GM13976 (cell line): ENCODE results near the gene UGP2.
"Not testable (repeated sequence)": the region's sequence is repeated elsewhere in the genome, so short reads cannot be mapped to it uniquely, and the experiment has no call there.

ENCODE experiments used
- DNase-seq: peaks from one replicate; pipeline ENCODE4 v3.0.0; 2012; ENCODE audit warnings: low spot score
- in situ Hi-C: fragments of 300-500 bp; cut with MboI; formaldehyde crosslinking; loops from one replicate; pipeline ENCODE4 v1.12.0; 2022; ENCODE audit warnings: low sequenced_read_pairs, mixed read lengths, inconsistent platforms; ENCODE audit not compliant: unreplicated experiment
- TF ChIP-seq, protein P1 (sequence below): IDR thresholded peaks from 2 replicates; pipeline ENCODE4 v1.5.1; 2012; ENCODE audit warnings: borderline replicate concordance, mild to moderate bottlenecking; ENCODE audit not compliant: insufficient read depth; ENCODE audit errors: extremely low read depth, missing control alignments, control extremely low read depth

Gene UGP2

DNA sequence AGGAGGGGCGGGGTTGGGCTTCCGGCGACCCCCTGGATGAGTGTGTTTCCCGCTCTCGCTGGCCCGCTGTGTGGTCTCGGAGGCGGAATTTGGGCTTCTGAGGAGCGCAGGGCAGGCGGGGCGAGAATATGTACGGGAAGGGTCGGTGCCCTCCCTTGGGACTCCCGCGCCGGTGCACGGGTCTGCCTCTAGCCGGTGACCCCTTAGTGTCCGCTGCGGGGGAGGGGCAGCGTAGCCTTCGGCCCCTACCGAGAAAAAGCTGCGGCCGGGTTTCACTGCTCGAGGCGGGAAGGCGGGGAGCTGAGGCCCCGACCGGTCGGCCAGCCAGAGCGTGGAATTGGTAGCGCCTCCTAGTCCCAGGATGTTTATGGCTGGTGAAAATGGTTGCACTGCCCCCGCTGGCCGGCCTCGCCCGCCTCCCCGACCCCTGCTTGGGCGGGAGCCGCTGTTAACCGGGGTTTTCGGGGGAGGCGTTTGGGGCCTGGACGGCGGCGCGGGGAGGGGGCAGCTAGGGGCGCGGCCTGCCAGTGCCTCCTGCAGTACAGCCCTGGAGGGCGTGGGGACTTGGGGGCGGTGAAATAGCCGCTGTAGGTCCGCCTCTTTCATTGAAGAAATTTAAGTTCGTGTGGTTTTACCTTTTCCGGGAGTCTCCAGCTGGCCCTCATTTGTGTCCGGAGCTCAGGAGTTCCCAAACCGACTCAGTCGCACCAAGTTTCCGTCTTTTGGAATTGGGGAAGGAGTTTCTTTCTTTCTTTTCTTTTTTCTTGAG is at the start of gene UGP2:
TSS of gene UGP2 (plus strand) at position 643 of the 769 bp plus-strand sequence. CDS start 290 bp downstream, outside the sequence.
- in situ Hi-C loops, result no loop called here
- TF ChIP-seq, protein P1, sequence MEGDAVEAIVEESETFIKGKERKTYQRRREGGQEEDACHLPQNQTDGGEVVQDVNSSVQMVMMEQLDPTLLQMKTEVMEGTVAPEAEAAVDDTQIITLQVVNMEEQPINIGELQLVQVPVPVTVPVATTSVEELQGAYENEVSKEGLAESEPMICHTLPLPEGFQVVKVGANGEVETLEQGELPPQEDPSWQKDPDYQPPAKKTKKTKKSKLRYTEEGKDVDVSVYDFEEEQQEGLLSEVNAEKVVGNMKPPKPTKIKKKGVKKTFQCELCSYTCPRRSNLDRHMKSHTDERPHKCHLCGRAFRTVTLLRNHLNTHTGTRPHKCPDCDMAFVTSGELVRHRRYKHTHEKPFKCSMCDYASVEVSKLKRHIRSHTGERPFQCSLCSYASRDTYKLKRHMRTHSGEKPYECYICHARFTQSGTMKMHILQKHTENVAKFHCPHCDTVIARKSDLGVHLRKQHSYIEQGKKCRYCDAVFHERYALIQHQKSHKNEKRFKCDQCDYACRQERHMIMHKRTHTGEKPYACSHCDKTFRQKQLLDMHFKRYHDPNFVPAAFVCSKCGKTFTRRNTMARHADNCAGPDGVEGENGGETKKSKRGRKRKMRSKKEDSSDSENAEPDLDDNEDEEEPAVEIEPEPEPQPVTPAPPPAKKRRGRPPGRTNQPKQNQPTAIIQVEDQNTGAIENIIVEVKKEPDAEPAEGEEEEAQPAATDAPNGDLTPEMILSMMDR, result peak; percentile 31
- DNase-seq, result peak; percentile 84

DNA sequence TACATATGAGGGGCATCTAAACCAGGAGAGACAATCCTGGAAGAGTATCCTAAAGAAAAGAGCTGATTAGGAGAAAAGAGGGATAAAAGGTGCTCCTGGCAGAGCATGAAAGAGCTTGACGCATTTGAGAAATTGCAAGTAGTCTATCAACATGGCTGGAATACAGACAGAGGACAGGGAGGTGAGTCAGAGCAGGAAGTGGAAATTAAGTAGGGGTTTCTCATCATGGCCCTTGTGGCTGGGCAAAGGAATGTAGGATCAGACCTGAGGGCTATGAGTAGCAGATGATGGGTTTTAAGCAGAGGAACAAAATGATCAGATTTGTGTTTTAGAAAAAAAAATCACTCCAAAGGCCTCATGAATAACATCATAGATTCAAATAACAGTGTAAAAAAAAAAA is 49.2 kb upstream of the UGP2 start:
- no peak for DNase-seq
- TF ChIP-seq, protein P1, result no peak
- in situ Hi-C loops, result no loop called here

DNA sequence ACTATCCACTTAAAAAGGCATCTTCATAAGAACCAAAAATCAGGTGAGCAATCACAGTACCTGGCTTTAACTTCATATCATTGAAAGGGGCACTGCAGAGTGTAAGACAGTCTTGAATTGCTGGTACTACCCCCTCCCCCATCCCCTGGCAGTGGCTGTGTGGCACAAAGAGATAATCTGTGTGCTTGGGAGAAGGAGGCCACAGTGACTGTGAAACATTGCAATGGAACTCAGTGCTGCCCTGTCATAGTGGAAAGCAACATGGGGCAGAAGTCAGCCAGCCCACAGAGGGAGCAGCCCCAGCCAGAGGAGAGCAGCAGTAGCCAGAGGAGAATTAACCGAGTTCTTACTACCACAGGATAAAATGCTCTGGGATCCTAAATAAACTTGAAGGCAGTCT is 45.3 kb upstream of the UGP2 start:
- in situ Hi-C loops, result no loop called here
- TF ChIP-seq, protein P1, result no peak

DNA sequence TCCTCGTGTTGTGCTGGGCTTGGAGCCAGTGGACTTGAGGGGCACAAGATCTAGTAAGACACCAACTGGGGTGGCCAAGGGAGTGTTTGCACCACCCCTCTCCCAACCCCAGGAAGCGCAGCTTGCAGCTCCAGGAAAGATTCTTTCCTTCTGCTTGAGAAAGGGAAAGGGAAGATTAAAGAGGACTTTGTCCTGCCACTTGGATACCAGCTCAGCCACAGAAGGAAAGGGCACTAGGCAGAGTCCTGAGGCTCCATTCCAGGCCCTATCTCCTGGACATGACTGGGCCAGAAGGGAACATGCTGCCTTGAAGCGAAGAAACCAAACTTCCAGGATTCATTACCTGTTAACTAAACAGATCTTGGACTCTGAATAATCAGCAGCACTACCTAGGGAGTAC is 44.9 kb upstream of the UGP2 start:
- TF ChIP-seq, protein P1, result no peak
- no peak for DNase-seq
- in situ Hi-C loops, result no loop called here

More for the DNA sequence above, 45.3 kb upstream of the UGP2 start:
- DNase-seq, result no peak

GRCh38 chr2:63801455-63801854 is 40.2 kb upstream of the UGP2 start:
- in situ Hi-C loops, result no loop called here
- DNase-seq, result no peak
- TF ChIP-seq, protein P1, result no peak

- in situ Hi-C loops, result no loop called here
- TF ChIP-seq, protein P1, result no peak
- DNase-seq, result no peak
These were observed 36.3 kb upstream of the UGP2 start for GRCh38 chr2:63805412-63805811.

- DNase-seq, in situ Hi-C loops: not testable (repeated sequence)
These were observed 33.7 kb upstream of the UGP2 start for GRCh38 chr2:63808036-63808435.

GRCh38 chr2:63808911-63809310 is 32.8 kb upstream of the UGP2 start:
- DNase-seq, in situ Hi-C loops: not testable (repeated sequence)
